IMR-90 (cell line): ENCODE measurements around the gene VCL.

Experiments
- BHLHE40 ChIP-seq: fragments of 150-350 bp; IDR thresholded peaks from 2 replicates; pipeline ENCODE4 v1.6.1; 2016; ENCODE audit warnings: mild to moderate bottlenecking, low read depth, low read length
- CEBPB ChIP-seq: IDR thresholded peaks from 2 replicates; pipeline ENCODE4 v1.6.1; 2012; ENCODE audit warnings: low read depth, low read length, improper control_type of control experiment
- CTCF ChIP-seq: conservative IDR thresholded peaks from 2 replicates; pipeline ENCODE4 v1.5.1; 2012; ENCODE audit warnings: mild to moderate bottlenecking, low read depth, low read length, improper control_type of control experiment
- MAFK ChIP-seq: IDR thresholded peaks from 2 replicates; pipeline ENCODE4 v1.6.1; 2012; ENCODE audit warnings: low read depth, low read length, improper control_type of control experiment
- MAZ ChIP-seq: IDR thresholded peaks from 2 replicates; pipeline ENCODE4 v1.6.1; 2012; ENCODE audit warnings: low read depth, mild to moderate bottlenecking, low read length, improper control_type of control experiment, moderate library complexity, borderline replicate concordance
- MXI1 ChIP-seq: IDR thresholded peaks from 2 replicates; pipeline ENCODE4 v1.6.1; 2012; ENCODE audit warnings: low read depth, mild to moderate bottlenecking, low read length, moderate library complexity, borderline replicate concordance
- POLR2A ChIP-seq: IDR thresholded peaks from 2 replicates; pipeline ENCODE4 v1.6.1; 2012; ENCODE audit warnings: mild to moderate bottlenecking, low read depth, low read length
- RAD21 ChIP-seq: IDR thresholded peaks from 2 replicates; pipeline ENCODE4 v1.6.1; 2012; ENCODE audit warnings: low read length, improper control_type of control experiment
- RCOR1 ChIP-seq: IDR thresholded peaks from 2 replicates; pipeline ENCODE4 v1.6.1; 2012; ENCODE audit warnings: mild to moderate bottlenecking, low read length, improper control_type of control experiment; ENCODE audit not compliant: insufficient replicate concordance
- TF ChIP-seq, protein P1 (sequence below): fragments of 150-350 bp; IDR thresholded peaks from 2 replicates; pipeline ENCODE4 v1.6.1; 2016; ENCODE audit warnings: low read depth, mild to moderate bottlenecking, low read length, moderate library complexity, borderline replicate concordance

GRCh38 chr10:73999703-74000102 lies 1.8 kb downstream of the VCL start:
- TF ChIP-seq CTCF (no peak), POLR2A (no peak), CEBPB (no peak), MAFK (no peak), RCOR1 (no peak), MAZ (no peak), BHLHE40 (no peak), MXI1 (no peak), RAD21 (no peak)
- TF ChIP-seq, protein P1, sequence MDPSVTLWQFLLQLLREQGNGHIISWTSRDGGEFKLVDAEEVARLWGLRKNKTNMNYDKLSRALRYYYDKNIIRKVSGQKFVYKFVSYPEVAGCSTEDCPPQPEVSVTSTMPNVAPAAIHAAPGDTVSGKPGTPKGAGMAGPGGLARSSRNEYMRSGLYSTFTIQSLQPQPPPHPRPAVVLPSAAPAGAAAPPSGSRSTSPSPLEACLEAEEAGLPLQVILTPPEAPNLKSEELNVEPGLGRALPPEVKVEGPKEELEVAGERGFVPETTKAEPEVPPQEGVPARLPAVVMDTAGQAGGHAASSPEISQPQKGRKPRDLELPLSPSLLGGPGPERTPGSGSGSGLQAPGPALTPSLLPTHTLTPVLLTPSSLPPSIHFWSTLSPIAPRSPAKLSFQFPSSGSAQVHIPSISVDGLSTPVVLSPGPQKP = no peak
